Measurements from ENCODE around the gene NOS1AP. TPM values are rescaled to one million over a fixed set of nuclear protein-coding genes. Genes with fewer than 3 reads are reported as not detected.
"Not testable (repeated sequence)": the region's sequence is repeated elsewhere in the genome, so short reads cannot be mapped to it uniquely, and the experiment has no call there.

Gene NOS1AP
- total and polyA plus RNA-seq, 5 donors: 0.86 to 4.5 (median 4.1) TPM

DNA sequence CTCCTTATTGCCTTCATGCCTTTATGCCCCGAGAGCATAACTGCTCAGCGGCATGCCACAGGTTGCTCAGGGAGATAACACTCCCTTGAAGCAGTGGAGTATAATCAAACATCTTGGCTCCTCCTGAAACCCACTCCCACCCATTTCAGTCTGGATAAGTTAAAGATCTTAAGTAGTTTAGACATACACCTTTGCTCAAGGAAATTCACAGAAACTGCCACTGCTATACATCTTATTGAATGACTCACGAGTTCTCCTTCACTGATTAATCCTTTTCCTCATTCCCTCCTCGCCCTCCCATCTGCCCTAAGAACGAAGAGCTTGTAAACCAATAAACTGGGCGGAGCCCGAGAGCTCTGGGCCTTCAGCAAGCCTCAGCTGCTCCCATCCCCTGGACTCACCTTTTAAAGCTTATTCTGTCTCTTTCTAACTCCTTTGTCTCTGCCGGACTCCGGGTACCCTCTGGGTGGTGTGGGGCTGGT is 350.0 kb downstream of the NOS1AP start:
- H3K4me3 ChIP-seq (ENCODE audit: low read length); H3K27ac ChIP-seq (ENCODE audit: low read length); DNase-seq; H3K4me1 ChIP-seq (ENCODE audit: control insufficient read depth, insufficient read depth, low read length); H3K27me3 ChIP-seq (ENCODE audit: control insufficient read depth, insufficient read depth); ATAC-seq; intact Hi-C loops (cut with DNase I); H3K9me3 ChIP-seq (ENCODE audit: control insufficient read depth, low read length): not testable (repeated sequence)
- 74% methylated on average over 9 of the region's 9 CpGs for WGBS

Small RNA genes within 50 kb of the gene (microRNA-seq; reads per million reads assigned to microRNA genes)
- 0 reads per million in 2 donors for gene MIR4654
- gene MIR556: 1.7 to 8.6 reads per million in 2 donors

Other genes with a start within 250 kb of the NOS1AP start
- 1 to 10 TPM; 1.8 to 8.9 (median 5.4) TPM for gene OLFML2B, start 45.8 kb upstream of the NOS1AP start, total RNA-seq
- 2.7 TPM for gene OLFML2B, start 45.8 kb upstream of the NOS1AP start, polyA plus RNA-seq

Data from right cardiac atrium (tissue), 5 donors.